Parathyroid adenoma (tissue), 2 donors: Measurements from ENCODE around the gene ARHGAP10.

Source experiments
- H2AFZ ChIP-seq: fragments of 300-600 bp; sonication (generic); one replicate; pipeline ENCODE4 v1.7.0; 2017; ENCODE audit warnings: antibody characterized with exemption, mild to moderate bottlenecking
- H3K27ac ChIP-seq: fragments of 300-600 bp; sonication (generic); one replicate; pipeline ENCODE4 v1.7.0; 2017
- H3K27me3 ChIP-seq: fragments of 300-600 bp; sonication (generic); one replicate; pipeline ENCODE4 v1.7.0; 2017; ENCODE audit warnings: low read length; ENCODE audit not compliant: control insufficient read depth, insufficient read depth
- H3K36me3 ChIP-seq: fragments of 300-600 bp; sonication (generic); one replicate; pipeline ENCODE4 v1.7.0; 2017; ENCODE audit warnings: low read length; ENCODE audit not compliant: control insufficient read depth, insufficient read depth
- H3K4me1 ChIP-seq: fragments of 300-600 bp; sonication (generic); one replicate; pipeline ENCODE4 v1.7.0; 2017; ENCODE audit warnings: control low read depth
- H3K4me2 ChIP-seq: fragments of 300-600 bp; sonication (generic); one replicate; pipeline ENCODE4 v1.7.0; 2017; ENCODE audit warnings: low read length
- H3K4me3 ChIP-seq: fragments of 300-600 bp; sonication (generic); one replicate; pipeline ENCODE4 v1.7.0; 2017; ENCODE audit warnings: low read depth, low read length
- H3K79me2 ChIP-seq: fragments of 300-600 bp; sonication (generic); one replicate; pipeline ENCODE4 v1.7.0; 2017; ENCODE audit warnings: control low read depth
- H3K9ac ChIP-seq: fragments of 300-600 bp; sonication (generic); one replicate; pipeline ENCODE4 v1.7.0; 2017; ENCODE audit warnings: mild to moderate bottlenecking
- H3K9me3 ChIP-seq: fragments of 300-600 bp; sonication (generic); one replicate; pipeline ENCODE4 v1.7.0; 2017; ENCODE audit warnings: low read length; ENCODE audit not compliant: control insufficient read depth
- CTCF ChIP-seq: fragments of 300-600 bp; sonication (generic); IDR thresholded peaks from one replicate; pipeline ENCODE4 v1.7.0; 2017; ENCODE audit warnings: antibody characterized with exemption, mild to moderate bottlenecking
- donor health status: primary hyperparathyroidism.

ARHGAP10 gene

DNA sequence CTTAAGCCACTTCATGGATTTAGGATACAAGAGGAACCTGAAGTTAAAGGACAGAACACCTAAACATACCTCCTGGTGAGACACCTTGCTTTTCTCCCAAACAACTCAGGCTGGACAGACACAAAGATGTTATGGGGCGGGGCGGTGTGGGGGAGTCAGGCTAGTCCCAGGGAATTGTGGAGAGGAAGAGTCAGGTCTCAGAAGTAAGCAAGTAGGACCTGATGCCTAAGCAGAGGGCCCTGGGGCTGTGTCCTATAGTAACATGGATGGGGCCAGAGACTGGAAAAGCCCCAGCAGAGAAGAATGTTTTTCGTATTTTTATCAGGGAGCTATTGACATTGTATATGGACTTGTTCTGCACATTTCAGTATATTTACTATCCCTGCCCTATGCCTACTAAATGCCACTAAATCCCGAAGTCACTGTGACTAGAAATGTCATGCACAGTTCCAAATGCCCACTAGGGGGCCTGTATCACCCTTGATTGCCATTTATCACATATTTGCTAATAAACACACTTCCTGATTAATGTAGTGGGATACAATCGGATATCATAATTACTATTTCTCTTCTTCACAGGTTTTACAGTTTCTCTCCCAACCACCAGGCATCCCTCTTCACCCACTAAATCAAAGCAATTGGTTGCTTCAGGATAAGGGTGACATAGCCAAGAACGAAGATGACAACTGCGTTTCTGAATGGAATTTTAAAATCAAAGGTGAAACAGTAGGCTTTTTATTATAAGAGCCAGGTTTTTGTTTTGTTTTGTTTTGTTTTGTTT lies 23.8 kb upstream of the ARHGAP10 start:
- TF ChIP-seq CTCF: peak; percentile 72
- Histone ChIP-seq H2AFZ (peak overlapping the region; percentile 38), H3K4me3 (no peak overlapping the region), H3K27ac (no peak overlapping the region), H3K79me2 (no peaks in the 10 kb centered on the region), H3K36me3 (no peaks in the 10 kb centered on the region), H3K4me2 (no peak overlapping the region), H3K27me3 (no peaks in the 10 kb centered on the region), H3K4me1 (no peaks in the 10 kb centered on the region), H3K9me3 (no peaks in the 10 kb centered on the region), H3K9ac (no peak overlapping the region)

- H3K27ac ChIP-seq: no peak overlapping the region
- H2AFZ ChIP-seq: no peak overlapping the region
- no peak overlapping the region for H3K4me3 ChIP-seq
- H3K4me2 ChIP-seq: no peak overlapping the region
- H3K9me3 ChIP-seq: no peaks in the 10 kb centered on the region
- TF ChIP-seq CTCF: no peak
- H3K9ac ChIP-seq: no peak overlapping the region
- H3K36me3 ChIP-seq: no peaks in the 10 kb centered on the region
- no peaks in the 10 kb centered on the region for H3K27me3 ChIP-seq
- H3K79me2 ChIP-seq: no peaks in the 10 kb centered on the region
- H3K4me1 ChIP-seq: no peaks in the 10 kb centered on the region
These were observed 21.9 kb upstream of the ARHGAP10 start for GRCh38 chr4:147709999-147710398.

DNA sequence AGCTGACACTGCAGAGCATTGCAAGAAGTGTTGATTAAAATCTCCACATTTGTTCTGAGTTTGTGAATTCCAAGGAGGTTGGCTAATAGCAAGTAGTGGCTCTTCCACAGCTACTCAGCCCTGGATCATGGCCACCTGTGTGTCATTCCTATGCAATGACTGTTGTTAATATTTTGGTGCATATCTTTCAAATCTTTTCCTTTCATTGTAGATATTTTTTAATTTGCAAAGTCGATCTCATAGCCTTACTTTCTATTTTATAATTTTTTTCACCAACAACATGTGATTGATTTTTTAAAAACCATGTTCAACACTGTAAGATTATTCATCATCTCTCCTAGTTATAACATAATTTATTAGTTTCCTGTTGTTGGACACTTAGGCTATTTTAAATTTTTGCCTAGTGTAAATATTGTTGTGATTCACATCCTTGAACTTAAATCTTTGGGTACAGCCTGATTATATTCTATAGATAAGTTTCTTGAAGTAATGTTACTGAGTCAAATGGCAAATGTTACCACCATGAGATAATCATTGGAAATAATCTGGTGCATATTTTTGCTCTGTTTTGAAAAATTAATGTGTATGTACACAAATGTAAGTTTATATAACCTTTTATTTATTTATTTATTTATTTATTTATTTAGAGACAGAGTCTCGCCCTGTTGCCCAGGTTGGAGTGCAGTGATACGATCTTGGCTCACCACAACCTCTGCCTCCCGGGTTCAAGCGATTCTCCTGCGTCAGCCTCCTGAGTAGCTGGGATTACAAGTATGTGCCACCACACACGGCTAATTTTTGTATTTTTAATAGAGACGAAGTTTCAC lies 17.1 kb upstream of the ARHGAP10 start:
- no peaks in the 10 kb centered on the region for H3K27me3 ChIP-seq
- TF ChIP-seq CTCF: no peak
- no peaks in the 10 kb centered on the region for H3K36me3 ChIP-seq
- no peaks in the 10 kb centered on the region for H3K9me3 ChIP-seq
- no peak overlapping the region for H2AFZ ChIP-seq
- peak overlapping the region; percentile 11 for H3K4me2 ChIP-seq
- H3K4me3 ChIP-seq: no peak overlapping the region
- H3K79me2 ChIP-seq: no peaks in the 10 kb centered on the region
- no peaks in the 10 kb centered on the region for H3K4me1 ChIP-seq
- H3K27ac ChIP-seq: no peak overlapping the region
- H3K9ac ChIP-seq: no peak overlapping the region

DNA sequence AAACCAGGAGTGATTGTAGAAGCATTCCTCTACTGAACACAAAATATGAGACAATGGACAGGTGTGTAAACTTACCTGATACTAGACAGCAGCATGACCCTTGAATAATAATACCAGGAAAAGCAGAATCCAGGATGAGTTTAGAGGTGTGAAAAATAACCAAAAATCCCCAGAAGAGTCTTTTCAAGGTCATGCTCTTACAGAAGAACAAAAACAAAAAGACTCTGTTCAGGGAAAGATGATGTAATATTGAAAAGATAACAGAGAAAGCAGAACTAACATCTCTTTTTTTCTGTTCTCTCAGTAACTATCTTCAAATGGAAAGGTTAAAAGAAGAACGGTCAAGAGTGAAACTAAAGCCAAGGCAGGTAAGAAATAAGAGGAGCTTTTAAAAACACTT lies 14.0 kb upstream of the ARHGAP10 start:
- TF ChIP-seq CTCF: no peak

More for the DNA sequence above, 14.0 kb upstream of the ARHGAP10 start:
- no peaks in the 10 kb centered on the region for H3K79me2 ChIP-seq
- no peak overlapping the region for H3K4me3 ChIP-seq
- no peak overlapping the region for H2AFZ ChIP-seq
- H3K27ac ChIP-seq: no peak overlapping the region
- no peaks in the 10 kb centered on the region for H3K27me3 ChIP-seq
- H3K4me2 ChIP-seq: peak overlapping the region; percentile 11
- H3K9ac ChIP-seq: no peak overlapping the region
- no peaks in the 10 kb centered on the region for H3K4me1 ChIP-seq
- no peaks in the 10 kb centered on the region for H3K9me3 ChIP-seq
- no peaks in the 10 kb centered on the region for H3K36me3 ChIP-seq
